ENCODE results near the gene SHMT1. TPM values are rescaled to one million over a fixed set of nuclear protein-coding genes. Genes with fewer than 3 reads are reported as not detected.

SHMT1 gene
- 10 to 100 TPM; 33.7 to 40.0 TPM for total RNA-seq

DNA sequence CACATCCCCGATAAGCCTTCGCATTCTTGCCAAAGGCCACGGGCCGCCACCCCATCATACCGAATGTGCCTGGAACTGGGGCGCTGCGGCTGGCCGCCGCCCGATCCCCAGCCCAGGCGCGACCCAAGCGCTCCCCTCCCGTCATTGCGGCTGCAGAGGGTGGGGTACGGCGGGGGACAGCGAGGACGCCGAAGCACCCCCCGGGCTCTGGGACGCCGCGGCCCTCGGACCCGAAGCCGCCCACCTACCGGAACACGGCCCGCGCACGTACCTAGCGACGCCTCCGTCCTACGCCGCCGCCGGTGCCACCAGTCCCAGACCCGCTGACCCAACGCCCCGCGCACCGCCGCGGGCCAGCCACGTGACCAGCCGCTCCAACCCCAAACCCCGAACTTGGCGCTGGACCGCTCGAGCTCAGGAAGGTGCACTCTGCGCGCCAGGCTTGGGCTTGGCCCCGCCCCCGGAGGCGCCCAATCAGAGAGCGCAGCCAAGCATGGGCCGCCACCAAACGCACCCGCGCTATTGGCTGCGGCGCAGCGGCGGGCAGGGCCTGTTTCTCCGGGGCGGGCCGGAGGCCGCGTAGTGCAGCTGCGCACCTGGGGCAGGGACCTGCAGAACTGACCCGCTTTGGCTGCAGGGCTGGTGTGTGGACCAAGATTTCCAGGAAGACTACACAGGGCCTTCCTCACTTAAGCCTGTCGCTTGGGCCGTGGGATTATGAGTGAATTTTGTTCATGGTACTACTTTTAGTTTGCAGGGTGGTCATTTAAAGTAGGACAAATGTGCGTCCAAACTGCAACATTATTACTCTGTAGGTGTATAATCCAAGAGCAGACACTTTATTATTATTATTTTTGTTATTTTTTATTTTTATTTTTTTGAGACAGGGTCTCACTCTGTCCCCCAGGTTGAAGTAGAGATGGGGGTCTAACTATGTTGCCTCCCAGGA, at the start of gene SHMT1:
Gene SHMT1, minus strand, starts transcription at position 450 of the 949 bp plus-strand sequence. CDS start 7,569 bp downstream, outside the sequence.

DNA sequence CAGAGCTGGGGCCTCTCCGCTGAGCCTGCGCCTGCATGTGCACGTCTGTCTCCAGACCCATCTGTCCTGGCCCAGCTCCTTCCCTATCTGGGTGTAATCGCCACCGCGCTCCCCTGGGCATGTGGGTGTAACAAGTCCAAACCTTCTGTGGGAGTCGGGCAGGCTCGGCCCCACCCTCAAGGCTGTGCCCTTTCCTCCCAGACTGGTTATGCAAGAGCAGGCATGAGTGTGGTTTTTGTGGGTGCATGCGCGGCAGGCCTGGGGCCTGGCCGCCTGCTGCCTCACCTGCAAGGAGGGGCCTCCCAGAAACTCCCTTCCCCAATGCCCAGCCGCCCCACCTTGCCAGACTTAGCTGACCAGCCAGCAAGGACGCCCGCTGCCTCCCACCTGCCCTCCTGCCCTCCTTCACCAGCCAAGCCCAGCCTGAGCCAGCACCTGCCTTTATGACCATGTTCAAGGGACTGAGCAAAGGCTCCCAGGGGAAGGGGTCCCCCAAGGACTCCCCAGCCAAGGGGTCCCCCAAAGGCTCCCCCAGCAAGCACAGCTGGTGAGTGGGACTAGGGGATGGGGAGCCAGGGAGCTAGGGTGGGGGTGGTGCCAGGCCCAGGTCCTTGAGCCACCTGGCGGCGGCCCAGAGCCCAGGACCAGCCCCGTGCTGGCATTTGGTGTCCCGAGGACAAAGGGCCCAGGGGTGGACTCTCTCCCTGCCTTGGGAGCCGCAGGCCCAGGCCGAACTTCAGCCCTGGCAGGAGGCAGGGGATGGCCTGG, 14.3 kb upstream of the SHMT1 start, which contains the start of gene EVPLL:
Gene EVPLL, plus strand, starts transcription at position 342 of the 768 bp plus-strand sequence. CDS start 3,160 bp downstream, outside the sequence.

DNA sequence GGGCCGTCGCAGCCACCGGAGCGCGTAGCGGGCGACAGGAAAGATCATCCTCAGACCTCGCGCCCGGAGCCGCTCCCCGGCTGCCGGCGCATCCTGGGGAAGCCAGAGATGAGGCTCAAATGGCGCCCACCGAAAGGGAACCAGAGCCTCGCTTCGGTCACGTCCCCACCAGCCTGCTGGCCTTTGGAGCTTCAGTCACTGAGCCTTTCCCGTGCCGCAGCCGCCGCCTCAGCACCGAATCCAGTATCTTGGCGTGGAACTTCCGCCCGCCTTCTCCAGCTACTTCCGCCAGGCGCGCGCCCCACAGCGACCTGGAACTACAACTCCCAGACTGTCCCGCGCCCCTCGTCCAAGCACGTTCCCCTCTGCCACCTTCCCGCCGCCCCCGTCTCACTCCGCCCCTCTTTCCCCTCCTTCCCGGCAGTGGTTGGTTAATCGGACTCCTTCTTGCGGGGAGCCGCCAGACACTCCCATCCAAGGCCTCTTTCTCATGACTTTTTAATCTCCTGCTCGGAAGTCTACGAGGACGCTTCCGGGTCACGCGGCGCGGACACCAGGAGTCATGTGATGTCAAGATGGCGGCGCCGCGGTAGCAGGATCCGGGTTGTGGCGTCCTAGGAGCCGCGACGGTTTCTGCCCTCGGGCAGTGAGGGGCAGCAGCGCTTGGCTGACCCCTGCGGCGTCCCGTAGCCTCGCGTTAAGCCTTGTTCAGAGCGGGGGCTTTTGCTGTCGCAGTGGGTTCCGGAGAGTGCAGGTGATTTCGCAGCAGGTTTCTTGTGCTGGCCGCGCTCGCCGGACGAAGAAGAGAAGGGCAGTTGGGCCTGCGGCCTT, 48.4 kb downstream of the SHMT1 start, which contains the start of the genes SMCR8 and TOP3A:
Gene SMCR8, plus strand, starts transcription at position 563 of the 831 bp plus-strand sequence. CDS start 497 bp downstream, outside the sequence.
Gene TOP3A, minus strand, starts transcription at position 264 of the 831 bp plus-strand sequence. Its CDS starts 216 bp downstream, at position 48.

Small RNA genes within 50 kb of the gene (small RNA-seq; reads per million reads assigned to genes)
- gene AL353997.5 = 0 reads per million in 2 donors

Other genes starting within 250 kb of the SHMT1 start
- gene ALKBH5, start 179.7 kb downstream of the SHMT1 start, total RNA-seq = 100 to 1,000 TPM in 1 of 2 donors, 10 to 100 TPM in 1; 91.5 to 106 TPM
- 10 to 100 TPM; 27.3 to 30.3 TPM for gene LLGL1, start 137.9 kb downstream of the SHMT1 start, total RNA-seq
- 100 to 1,000 TPM; 127 to 166 TPM for gene FLII, start 104.8 kb downstream of the SHMT1 start, total RNA-seq
- 10 to 100 TPM; 13.1 to 15.7 TPM for gene MIEF2, start 102.9 kb downstream of the SHMT1 start, total RNA-seq
- 10 to 100 TPM; 42.6 to 44.4 TPM for gene TOP3A, start 48.6 kb downstream of the SHMT1 start, total RNA-seq
- gene SMCR8, start 48.3 kb downstream of the SHMT1 start, total RNA-seq = 10 to 100 TPM; 25.8 to 28.0 TPM
- not detected for gene EVPLL, start 14.2 kb upstream of the SHMT1 start, total RNA-seq
- gene LGALS9C, start 113.2 kb upstream of the SHMT1 start, total RNA-seq = not detected